HepG2 (cell line): Measurements from ENCODE around the gene NT5C2. TPM values are rescaled to one million over a fixed set of nuclear protein-coding genes. Genes with fewer than 3 reads are reported as not detected.

Source experiments
- ARID2 ChIP-seq: sonication (generic); formaldehyde crosslinking; IDR thresholded peaks from 2 replicates; pipeline ENCODE4 v1.8.1; 2022; ENCODE audit warnings: mild to moderate bottlenecking, missing genetic modification reagents, borderline replicate concordance
- ATAD3A ChIP-seq: sonication (generic); formaldehyde crosslinking; IDR thresholded peaks from 2 replicates; pipeline ENCODE4 v1.4.0; 2020; ENCODE audit warnings: missing genetic modification reagents
- CBFB ChIP-seq: sonication (generic); formaldehyde crosslinking; IDR thresholded peaks from 2 replicates; pipeline ENCODE4 v1.4.0; 2020; ENCODE audit warnings: missing genetic modification reagents
- CBX1 ChIP-seq: IDR thresholded peaks from one replicate; pipeline ENCODE4 v1.6.1; 2016; ENCODE audit warnings: antibody characterized with exemption, low read depth
- DR1 ChIP-seq: sonication (generic); formaldehyde crosslinking; IDR thresholded peaks from 2 replicates; pipeline ENCODE4 v1.8.0; 2021; ENCODE audit warnings: mild to moderate bottlenecking, missing genetic modification reagents, inconsistent platforms
- FOSL1 ChIP-seq: sonication (generic); formaldehyde crosslinking; IDR thresholded peaks from 2 replicates; pipeline ENCODE4 v1.9.0; 2021; ENCODE audit warnings: missing genetic modification reagents, borderline replicate concordance
- GABPA ChIP-seq, 2 experiments: IDR thresholded peaks; 2 replicates each; pipeline ENCODE4 v1.6.1; 2011 to 2016; ENCODE audit warnings: low read depth in 2 of 2, low read length in 1 of 2, missing biosample characterization in 1 of 2, missing genetic modification characterization in 1 of 2
- GABPB1 ChIP-seq: IDR thresholded peaks from 2 replicates; pipeline ENCODE4 v1.6.1; 2016; ENCODE audit warnings: mild to moderate bottlenecking, missing genetic modification reagents, moderate library complexity, missing compliant biosample characterization
- HNF4A ChIP-seq: sonication (generic); formaldehyde crosslinking; IDR thresholded peaks from 2 replicates; pipeline ENCODE4 v1.4.0; 2020; ENCODE audit warnings: missing genetic modification reagents
- MIXL1 ChIP-seq: IDR thresholded peaks from 2 replicates; pipeline ENCODE4 v1.6.1; 2016
- NR2F1 ChIP-seq, 2 experiments: fragments of 450-650 bp in 1 of 2; formaldehyde crosslinking in 1 of 2; IDR thresholded peaks; 2 replicates each; pipeline versions ENCODE4 v1.5.0 to v1.6.1; 2016 to 2020; ENCODE audit warnings: mild to moderate bottlenecking in 1 of 2, missing compliant biosample characterization in 1 of 2, missing genetic modification reagents in 1 of 2, moderate library complexity in 1 of 2
- PAF1 ChIP-seq: IDR thresholded peaks from 2 replicates; pipeline ENCODE4 v1.6.1; 2016; ENCODE audit warnings: missing genetic modification reagents, missing compliant biosample characterization
- RFX3 ChIP-seq: IDR thresholded peaks from 2 replicates; pipeline ENCODE4 v1.6.1; 2016; ENCODE audit warnings: missing biosample characterization, missing genetic modification reagents
- SMC3 ChIP-seq: IDR thresholded peaks from 2 replicates; pipeline ENCODE4 v1.6.1; 2011; ENCODE audit warnings: low read length, improper control_type of control experiment
- TFDP2 ChIP-seq: sonication (generic); formaldehyde crosslinking; IDR thresholded peaks from 2 replicates; pipeline ENCODE4 v1.4.0; 2020; ENCODE audit warnings: missing genetic modification reagents
- WIZ ChIP-seq: sonication (generic); formaldehyde crosslinking; IDR thresholded peaks from 2 replicates; pipeline ENCODE4 v1.5.1; 2020; ENCODE audit warnings: mild to moderate bottlenecking, missing genetic modification reagents
- ZNF337 ChIP-seq: sonication (generic); formaldehyde crosslinking; IDR thresholded peaks from 2 replicates; pipeline ENCODE4 v1.5.1; 2020; ENCODE audit warnings: missing genetic modification reagents, low read depth, mild to moderate bottlenecking, borderline replicate concordance
- ZNF33A ChIP-seq: sonication (generic); formaldehyde crosslinking; IDR thresholded peaks from 2 replicates; pipeline ENCODE4 v1.5.1; 2020; ENCODE audit warnings: missing genetic modification reagents, mild to moderate bottlenecking, moderate library complexity, borderline replicate concordance
- ZNF576 ChIP-seq: sonication (generic); formaldehyde crosslinking; IDR thresholded peaks from 2 replicates; pipeline ENCODE4 v1.4.0; 2020; ENCODE audit warnings: mild to moderate bottlenecking, missing genetic modification reagents
- polyA plus RNA-seq, 8 experiments: library from polyadenylated mRNA; depleted of rRNA in 3 of 8; stranded (reverse) in 7 of 8; unstranded in 1 of 8; fragments of >200 nt; fragmentation: Illumina TruSeq in 4 of 8; extraction: Trizol in 4 of 8; gene quantifications; 2 replicates each; pipeline versions ENCODE4 v1.2.1 to v1.2.3, GENCODE V29; 2011 to 2016; ENCODE audit warnings: low read depth in 4 of 8, missing spikeins in 1 of 8, mixed read lengths in 1 of 8; ENCODE audit not compliant: insufficient read depth in 1 of 8
- total RNA-seq, 5 experiments: library from RNA; depleted of rRNA; stranded (reverse); fragments of >200 nt; fragmentation: Illumina TruSeq; extraction: Trizol; gene quantifications; 2 replicates each; pipeline ENCODE4 v1.2.3, GENCODE V29; 2016; ENCODE audit warnings: low read depth in 1 of 5
- TF ChIP-seq, protein P1 (sequence below): sonication (generic); formaldehyde crosslinking; conservative IDR thresholded peaks from 2 replicates; pipeline ENCODE4 v1.4.0; 2020; ENCODE audit warnings: mild to moderate bottlenecking, missing genetic modification reagents, moderate library complexity
- TF ChIP-seq, protein P2 (sequence below): sonication (generic); formaldehyde crosslinking; IDR thresholded peaks from 2 replicates; pipeline ENCODE4 v1.4.0; 2020; ENCODE audit warnings: missing genetic modification reagents
- TF ChIP-seq, protein P3 (sequence below): sonication (generic); formaldehyde crosslinking; IDR thresholded peaks from 2 replicates; pipeline ENCODE4 v1.4.0; 2020; ENCODE audit warnings: missing genetic modification reagents
- TF ChIP-seq, protein P4 (sequence below): IDR thresholded peaks from 2 replicates; pipeline ENCODE4 v1.6.1; 2016; ENCODE audit warnings: missing genetic modification reagents, missing compliant biosample characterization

Gene NT5C2
- total and polyA plus RNA-seq, 2 of the 13 experiments (the other 11 are each of a cell fraction or from before 2014, with no cell fraction given), result 40.6 to 55.2 TPM

DNA sequence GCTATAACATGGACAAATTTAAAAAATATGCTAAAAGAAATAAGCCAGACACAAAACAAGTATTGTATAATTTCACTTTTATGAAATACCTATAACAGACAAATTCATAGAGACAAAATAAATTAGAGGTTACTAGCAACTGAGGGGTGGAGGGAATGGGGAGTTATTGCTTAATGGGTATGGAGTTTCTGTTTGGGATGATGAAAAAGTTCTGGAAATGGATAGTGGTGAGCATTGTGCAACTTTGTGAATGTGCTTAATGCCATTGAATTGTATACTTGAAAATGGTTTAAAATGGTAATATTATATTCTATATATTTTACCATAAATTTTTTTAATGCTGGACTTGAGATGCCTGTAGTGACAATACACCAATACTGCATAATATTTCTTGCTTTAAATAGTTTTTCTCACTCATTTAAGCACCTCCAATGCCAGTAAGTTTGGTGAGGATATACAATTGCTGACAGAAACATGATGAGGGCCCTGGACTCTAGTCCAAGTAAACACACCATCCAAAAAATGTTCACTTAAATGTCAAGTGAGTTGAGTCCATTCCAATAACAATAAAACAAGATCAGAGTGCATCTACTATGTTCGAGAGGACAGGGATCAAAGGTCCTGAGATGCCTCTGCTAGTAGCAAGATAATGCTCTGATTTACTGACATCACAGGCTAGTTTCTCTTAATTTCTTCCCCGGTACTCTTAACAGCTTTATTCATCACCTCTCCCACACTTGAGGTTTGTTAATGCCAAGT lies 71.9 kb downstream of the NT5C2 start (continued):
- no peak for TF ChIP-seq ZNF576 (CRISPR knock-in tag)
- TF ChIP-seq, protein P1, sequence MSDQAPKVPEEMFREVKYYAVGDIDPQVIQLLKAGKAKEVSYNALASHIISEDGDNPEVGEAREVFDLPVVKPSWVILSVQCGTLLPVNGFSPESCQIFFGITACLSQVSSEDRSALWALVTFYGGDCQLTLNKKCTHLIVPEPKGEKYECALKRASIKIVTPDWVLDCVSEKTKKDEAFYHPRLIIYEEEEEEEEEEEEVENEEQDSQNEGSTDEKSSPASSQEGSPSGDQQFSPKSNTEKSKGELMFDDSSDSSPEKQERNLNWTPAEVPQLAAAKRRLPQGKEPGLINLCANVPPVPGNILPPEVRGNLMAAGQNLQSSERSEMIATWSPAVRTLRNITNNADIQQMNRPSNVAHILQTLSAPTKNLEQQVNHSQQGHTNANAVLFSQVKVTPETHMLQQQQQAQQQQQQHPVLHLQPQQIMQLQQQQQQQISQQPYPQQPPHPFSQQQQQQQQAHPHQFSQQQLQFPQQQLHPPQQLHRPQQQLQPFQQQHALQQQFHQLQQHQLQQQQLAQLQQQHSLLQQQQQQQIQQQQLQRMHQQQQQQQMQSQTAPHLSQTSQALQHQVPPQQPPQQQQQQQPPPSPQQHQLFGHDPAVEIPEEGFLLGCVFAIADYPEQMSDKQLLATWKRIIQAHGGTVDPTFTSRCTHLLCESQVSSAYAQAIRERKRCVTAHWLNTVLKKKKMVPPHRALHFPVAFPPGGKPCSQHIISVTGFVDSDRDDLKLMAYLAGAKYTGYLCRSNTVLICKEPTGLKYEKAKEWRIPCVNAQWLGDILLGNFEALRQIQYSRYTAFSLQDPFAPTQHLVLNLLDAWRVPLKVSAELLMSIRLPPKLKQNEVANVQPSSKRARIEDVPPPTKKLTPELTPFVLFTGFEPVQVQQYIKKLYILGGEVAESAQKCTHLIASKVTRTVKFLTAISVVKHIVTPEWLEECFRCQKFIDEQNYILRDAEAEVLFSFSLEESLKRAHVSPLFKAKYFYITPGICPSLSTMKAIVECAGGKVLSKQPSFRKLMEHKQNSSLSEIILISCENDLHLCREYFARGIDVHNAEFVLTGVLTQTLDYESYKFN (CRISPR knock-in tag), result peak; percentile 95
- no peak for TF ChIP-seq CBFB (CRISPR knock-in tag)
- no peak for TF ChIP-seq PAF1 (CRISPR knock-in tag)
- TF ChIP-seq ATAD3A (CRISPR knock-in tag), result no peak
- TF ChIP-seq NR2F1 (CRISPR knock-in tag; IDR thresholded peaks at IDR 0.05), result no peak
- TF ChIP-seq WIZ, result no peak
- TF ChIP-seq, protein P2, sequence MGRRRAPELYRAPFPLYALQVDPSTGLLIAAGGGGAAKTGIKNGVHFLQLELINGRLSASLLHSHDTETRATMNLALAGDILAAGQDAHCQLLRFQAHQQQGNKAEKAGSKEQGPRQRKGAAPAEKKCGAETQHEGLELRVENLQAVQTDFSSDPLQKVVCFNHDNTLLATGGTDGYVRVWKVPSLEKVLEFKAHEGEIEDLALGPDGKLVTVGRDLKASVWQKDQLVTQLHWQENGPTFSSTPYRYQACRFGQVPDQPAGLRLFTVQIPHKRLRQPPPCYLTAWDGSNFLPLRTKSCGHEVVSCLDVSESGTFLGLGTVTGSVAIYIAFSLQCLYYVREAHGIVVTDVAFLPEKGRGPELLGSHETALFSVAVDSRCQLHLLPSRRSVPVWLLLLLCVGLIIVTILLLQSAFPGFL (CRISPR knock-in tag), result no peak
- TF ChIP-seq ARID2, result no peak
- no peak for TF ChIP-seq DR1
- TF ChIP-seq, protein P3, sequence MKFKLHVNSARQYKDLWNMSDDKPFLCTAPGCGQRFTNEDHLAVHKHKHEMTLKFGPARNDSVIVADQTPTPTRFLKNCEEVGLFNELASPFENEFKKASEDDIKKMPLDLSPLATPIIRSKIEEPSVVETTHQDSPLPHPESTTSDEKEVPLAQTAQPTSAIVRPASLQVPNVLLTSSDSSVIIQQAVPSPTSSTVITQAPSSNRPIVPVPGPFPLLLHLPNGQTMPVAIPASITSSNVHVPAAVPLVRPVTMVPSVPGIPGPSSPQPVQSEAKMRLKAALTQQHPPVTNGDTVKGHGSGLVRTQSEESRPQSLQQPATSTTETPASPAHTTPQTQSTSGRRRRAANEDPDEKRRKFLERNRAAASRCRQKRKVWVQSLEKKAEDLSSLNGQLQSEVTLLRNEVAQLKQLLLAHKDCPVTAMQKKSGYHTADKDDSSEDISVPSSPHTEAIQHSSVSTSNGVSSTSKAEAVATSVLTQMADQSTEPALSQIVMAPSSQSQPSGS (CRISPR knock-in tag), result peak; percentile 66; the same call in 1 of the 2 replicates
- TF ChIP-seq GABPB1 (CRISPR knock-in tag), result no peak
- TF ChIP-seq ZNF337, result no peak
- TF ChIP-seq SMC3, result no peak
- TF ChIP-seq MIXL1 (CRISPR knock-in tag), result peak; percentile 75
- no peak for TF ChIP-seq ZNF33A (CRISPR knock-in tag)
- no peak for TF ChIP-seq CBX1
- no peak for TF ChIP-seq FOSL1 (CRISPR knock-in tag)
- no peak for TF ChIP-seq RFX3 (CRISPR knock-in tag)
- TF ChIP-seq HNF4A (CRISPR knock-in tag), result peak; percentile 99
- no peak for TF ChIP-seq TFDP2 (CRISPR knock-in tag)
- TF ChIP-seq GABPA (IDR thresholded peaks at IDR 0.05; ENCODE audit: low read depth, low read length), result no peak
- TF ChIP-seq GABPA (CRISPR knock-in tag; IDR thresholded peaks at IDR 0.05; ENCODE audit: low read depth), result no peak
- TF ChIP-seq, protein P4, sequence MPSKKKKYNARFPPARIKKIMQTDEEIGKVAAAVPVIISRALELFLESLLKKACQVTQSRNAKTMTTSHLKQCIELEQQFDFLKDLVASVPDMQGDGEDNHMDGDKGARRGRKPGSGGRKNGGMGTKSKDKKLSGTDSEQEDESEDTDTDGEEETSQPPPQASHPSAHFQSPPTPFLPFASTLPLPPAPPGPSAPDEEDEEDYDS (CRISPR knock-in tag), result 0 out of 2 replicates have a peak, but pooled peaks have one; percentile 29
